Upper lobe of left lung (tissue), 4 donors: ENCODE results near the gene IL18.

Experiments
- CTCF ChIP-seq, 6 experiments: fragments of 450-650 bp in 4 of 6; fragments of 200-600 bp in 2 of 6; sonication (generic) in 2 of 6; IDR thresholded peaks; one replicate each; pipeline ENCODE4 v1.5.1; 2016 to 2019; ENCODE audit warnings: antibody characterized with exemption in 6 of 6
- POLR2A ChIP-seq, 4 donors: fragments of 450-650 bp; IDR thresholded peaks; one replicate each; pipeline ENCODE4 v1.5.1; 2016 to 2017; ENCODE audit warnings: antibody characterized with exemption in 4 of 4, mild to moderate bottlenecking in 2 of 4
- POLR2AphosphoS5 ChIP-seq, 2 donors: sonication (generic); formaldehyde crosslinking; IDR thresholded peaks; one replicate each; pipeline ENCODE4 v1.5.1; 2017; ENCODE audit warnings: antibody characterized with exemption in 2 of 2

- TF ChIP-seq CTCF (IDR thresholded peaks at IDR 0.05) (no peak), POLR2AphosphoS5 (IDR thresholded peaks at IDR 0.05) (no peak), POLR2A (IDR thresholded peaks at IDR 0.05) (no peak)
Observed at GRCh38 chr11:112175599-112175952, 11.7 kb upstream of the IL18 start.
